ENCODE measurements around the gene FOXP3. TPM values are rescaled to one million over a fixed set of nuclear protein-coding genes. Genes with fewer than 3 reads are reported as not detected.

The FOXP3 gene
- total and polyA plus RNA-seq, 2 of the 8 experiments (the other 6 are each of a cell fraction or from before 2014, with no cell fraction given), result 0.37 to 0.54 TPM

GRCh38 chrX:49286581-49286980, 22.1 kb upstream of the FOXP3 start:
- H2BK20ac ChIP-seq (ENCODE audit: low read length), result no peak overlapping the region
- FAIRE-seq, result no peak
- no peak overlapping the region for H2AFZ ChIP-seq (ENCODE audit: low read length)
- no peaks in the 10 kb centered on the region for H4K20me1 ChIP-seq (replicated peaks in 1 of 2; ENCODE audit: control insufficient read depth in 1 of 2, insufficient read depth in 2 of 2, low read length in 2 of 2)
- no peaks in the 10 kb centered on the region for H3K79me1 ChIP-seq (ENCODE audit: low read depth, low read length)
- H2BK120ac ChIP-seq (replicated peaks; ENCODE audit: low read depth, low read length), result no peak overlapping the region
- no peak overlapping the region for H4K5ac ChIP-seq (ENCODE audit: insufficient read length, low read depth, low read length)
- WGBS, 2 experiments (ENCODE audit: extremely low coverage in 1 of 2, insufficient coverage in 1 of 2, insufficient read length in 1 of 2, insufficient replicate concordance in 2 of 2, low coverage in 1 of 2, low lambda C conversion rate in 2 of 2, missing lambda C conversion rate in 1 of 2), result 89% methylated on average over 4 of the region's 4 CpGs; no CpG with 5 or more reads in 1 of the 2 experiments
- H3K9ac ChIP-seq (replicated peaks in 1 of 4; ENCODE audit: extremely low read depth in 1 of 4, low read depth in 3 of 4, low read length in 3 of 4), result no peak overlapping the region
- H3K4ac ChIP-seq (replicated peaks; ENCODE audit: insufficient read length, low read depth, low read length), result no peak overlapping the region
- H3K23ac ChIP-seq (ENCODE audit: insufficient read length), result no peak overlapping the region
- no peaks in the 10 kb centered on the region for H3K79me2 ChIP-seq (ENCODE audit: control insufficient read depth in 1 of 2, insufficient read depth in 2 of 2, low read length in 2 of 2)
- H3K9me3 ChIP-seq (ENCODE audit: insufficient read depth in 2 of 2, low read depth in 1 of 2, low read length in 1 of 2), result no peaks in the 10 kb centered on the region
- no peak overlapping the region for H2AK5ac ChIP-seq (ENCODE audit: low read depth, low read length)
- no peak overlapping the region for H3K56ac ChIP-seq (replicated peaks; ENCODE audit: insufficient read length, low read depth, low read length)
- H2BK5ac ChIP-seq (ENCODE audit: low read depth, low read length), result no peak overlapping the region
- H3K4me3 ChIP-seq (ENCODE audit: extremely low read depth in 1 of 4, insufficient read depth in 2 of 4, low read depth in 3 of 4, low read length in 4 of 4), result no peak overlapping the region
- no peaks in the 10 kb centered on the region for H3K36me3 ChIP-seq (ENCODE audit: control insufficient read depth in 2 of 4, insufficient read depth in 4 of 4, low read length in 3 of 4)
- H3K18ac ChIP-seq (ENCODE audit: extremely low read depth, low read length), result no peak overlapping the region
- H3K14ac ChIP-seq (ENCODE audit: insufficient read length), result no peak overlapping the region
- H4K8ac ChIP-seq (ENCODE audit: extremely low read depth, insufficient read depth, low read length), result no peak overlapping the region
- no peaks in the 10 kb centered on the region; a peak in 1 of 7 replicates for H3K4me1 ChIP-seq (replicated peaks in 1 of 4; ENCODE audit: control insufficient read depth in 3 of 4, insufficient read depth in 4 of 4, low read length in 3 of 4)
- no peaks in the 10 kb centered on the region for H3K23me2 ChIP-seq (ENCODE audit: low read depth, low read length)
- ChIA-PET POLR2A (ENCODE audit: partially characterized antibody) (interaction anchor here (0.9 to 2.1 kb wide), 3 partner anchors 10 to 28 kb away, joined by 3 to 8 read pairs (median 7); partner anchors contain the start of gene PPP1R3F), CTCF (ENCODE audit: partially characterized antibody) (interaction anchor here (0.5 to 1.4 kb wide), 2 partner anchors 94 to 1150 kb away, joined by 3 to 5 read pairs; no protein-coding TSS in a partner anchor)
- H3K4me2 ChIP-seq (ENCODE audit: insufficient read depth in 1 of 2, low read depth in 2 of 2, low read length in 2 of 2), result no peak overlapping the region
- H3K27ac ChIP-seq (ENCODE audit: low read depth, low read length), result no peak overlapping the region
- no peak overlapping the region for H2BK12ac ChIP-seq (ENCODE audit: low read depth, low read length)
- no peak for DNase-seq (ENCODE audit: low read depth in 1 of 2, low spot score in 2 of 2)
- no peak overlapping the region for H2BK15ac ChIP-seq (ENCODE audit: low read length)
- no peak overlapping the region for H4K91ac ChIP-seq (replicated peaks; ENCODE audit: insufficient read length, low read length)
- H3K27me3 ChIP-seq (replicated peaks in 1 of 4; ENCODE audit: control insufficient read depth in 3 of 4, extremely low read depth in 1 of 4, insufficient read depth in 3 of 4, low read length in 3 of 4), result no peaks in the 10 kb centered on the region

All from H1 (cell line).